ENCODE data around the gene SPINT1.
A peak's percentile ranks its signal among the peaks of the same experiment; 100 is the strongest.

SPINT1 gene

DNA sequence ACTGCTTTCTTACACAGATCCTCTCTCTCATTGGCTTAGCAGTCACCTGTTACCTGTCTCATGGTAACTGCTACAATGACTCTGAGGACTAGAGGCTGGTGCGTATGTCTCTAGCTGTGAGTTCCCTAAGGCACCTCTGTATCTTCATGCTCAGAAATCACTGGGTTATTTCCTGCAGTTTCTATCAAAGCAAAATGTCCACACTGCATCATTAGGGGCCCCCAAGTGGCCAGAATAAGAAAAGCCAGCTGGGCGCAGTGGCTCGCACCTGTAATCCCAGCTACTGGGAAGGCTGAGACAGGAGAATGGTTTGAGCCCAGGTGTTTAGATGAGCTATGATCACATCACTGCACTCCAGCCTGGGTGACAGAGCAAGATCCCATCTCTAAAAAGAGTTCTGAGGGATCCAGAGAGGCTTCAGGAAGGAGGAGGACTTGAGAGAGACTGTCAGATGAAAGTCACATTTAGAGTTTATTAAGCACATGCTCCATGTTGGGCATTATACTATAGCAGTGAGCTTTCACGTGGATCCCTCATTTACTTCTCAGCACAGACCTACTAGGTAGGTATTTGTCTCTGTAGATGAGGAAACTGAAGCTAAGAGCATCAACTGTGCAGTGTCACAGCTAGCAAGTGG is 48.1 kb downstream of the SPINT1 start:
- DNase-seq, result peak in 19 of 51 donors; percentile 4 to 44 (median 17)

DNA sequence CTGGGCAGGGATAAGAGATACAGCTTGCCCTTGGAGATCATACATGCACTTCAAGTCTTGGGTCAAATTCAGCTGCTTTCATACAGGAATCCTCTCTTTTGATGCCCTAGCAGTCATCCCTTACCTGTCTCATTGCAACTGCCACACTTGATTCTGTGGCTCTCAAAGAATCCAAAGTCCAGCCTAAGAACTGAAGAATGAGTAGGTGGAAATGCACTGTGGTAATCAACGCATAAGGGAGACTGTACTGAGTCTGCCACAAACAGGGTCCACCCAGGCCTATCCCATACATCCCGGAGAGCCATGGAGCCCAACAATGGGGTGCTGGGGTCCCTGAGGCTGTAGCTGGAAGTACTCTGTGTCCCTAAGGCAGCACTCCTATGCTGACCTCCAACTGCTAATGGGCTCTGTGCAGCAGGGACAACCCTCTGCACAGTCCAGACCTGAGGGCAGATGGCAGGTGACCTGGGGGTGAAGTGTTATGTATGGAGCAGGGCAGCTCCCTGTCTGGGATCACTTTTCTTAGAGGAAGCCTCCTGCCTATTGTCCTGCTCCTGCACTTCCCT is 48.7 kb downstream of the SPINT1 start:
- DNase-seq, result no peak

GRCh38 chr15:40893019-40893670 is 49.3 kb downstream of the SPINT1 start:
- peak in 1 of 51 donors; percentile 25 for DNase-seq

GRCh38 chr15:40893733-40894680 is 50.2 kb downstream of the SPINT1 start, which contains the start of gene VPS18:
VPS18 (plus strand) TSS chr15:40894450; CDS start chr15:40894769, 319 bp downstream.
- DNase-seq, result peak; percentile 88 to 99 (median 97)

- DNase-seq, result peak in 18 of 51 donors; percentile 24 to 67 (median 51)
Measured at GRCh38 chr15:40894681-40895448, 51.0 kb downstream of the SPINT1 start.

- DNase-seq, result no peak
Measured at GRCh38 chr15:40899536-40900207, 55.8 kb downstream of the SPINT1 start.

DNA sequence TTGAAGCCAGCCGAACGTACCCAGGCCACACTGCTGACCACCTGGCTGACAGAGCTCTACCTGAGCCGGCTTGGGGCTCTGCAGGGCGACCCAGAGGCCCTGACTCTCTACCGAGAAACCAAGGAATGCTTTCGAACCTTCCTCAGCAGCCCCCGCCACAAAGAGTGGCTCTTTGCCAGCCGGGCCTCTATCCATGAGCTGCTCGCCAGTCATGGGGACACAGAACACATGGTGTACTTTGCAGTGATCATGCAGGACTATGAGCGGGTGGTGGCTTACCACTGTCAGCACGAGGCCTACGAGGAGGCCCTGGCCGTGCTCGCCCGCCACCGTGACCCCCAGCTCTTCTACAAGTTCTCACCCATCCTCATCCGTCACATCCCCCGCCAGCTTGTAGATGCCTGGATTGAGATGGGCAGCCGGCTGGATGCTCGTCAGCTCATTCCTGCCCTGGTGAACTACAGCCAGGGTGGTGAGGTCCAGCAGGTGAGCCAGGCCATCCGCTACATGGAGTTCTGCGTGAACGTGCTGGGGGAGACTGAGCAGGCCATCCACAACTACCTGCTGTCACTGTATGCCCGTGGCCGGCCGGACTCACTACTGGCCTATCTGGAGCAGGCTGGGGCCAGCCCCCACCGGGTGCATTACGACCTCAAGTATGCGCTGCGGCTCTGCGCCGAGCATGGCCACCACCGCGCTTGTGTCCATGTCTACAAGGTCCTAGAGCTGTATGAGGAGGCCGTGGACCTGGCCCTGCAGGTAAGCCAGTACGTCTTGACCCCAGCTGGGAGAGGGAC is 56.6 kb downstream of the SPINT1 start:
- DNase-seq, result no peak

DNA sequence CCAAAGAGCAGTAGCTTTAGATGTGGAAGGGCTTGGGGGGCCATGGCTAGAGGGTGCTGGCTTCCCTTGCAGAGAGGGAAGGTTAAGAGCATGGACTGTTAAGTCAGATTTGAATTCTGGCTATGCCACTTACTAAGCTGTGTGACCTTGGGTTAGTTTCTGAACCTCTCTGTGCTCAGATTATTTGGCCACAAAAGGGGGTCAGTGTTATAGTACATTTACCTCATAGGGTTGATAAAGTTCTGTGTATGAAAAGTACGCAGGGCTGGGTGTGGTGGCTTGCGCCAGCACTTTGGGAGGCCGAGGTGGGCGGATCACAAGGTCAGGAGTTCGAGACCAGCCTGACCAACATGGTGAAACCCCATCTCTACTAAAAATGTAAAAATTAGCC is 57.2 kb downstream of the SPINT1 start:
- no peak for DNase-seq

- DNase-seq, result peak in 22 of 51 donors; percentile 6 to 52 (median 26)
Measured at GRCh38 chr15:40902605-40903561, 59.0 kb downstream of the SPINT1 start.

- DNase-seq, result no peak
Measured at GRCh38 chr15:40904552-40905201, 60.8 kb downstream of the SPINT1 start.

DNA sequence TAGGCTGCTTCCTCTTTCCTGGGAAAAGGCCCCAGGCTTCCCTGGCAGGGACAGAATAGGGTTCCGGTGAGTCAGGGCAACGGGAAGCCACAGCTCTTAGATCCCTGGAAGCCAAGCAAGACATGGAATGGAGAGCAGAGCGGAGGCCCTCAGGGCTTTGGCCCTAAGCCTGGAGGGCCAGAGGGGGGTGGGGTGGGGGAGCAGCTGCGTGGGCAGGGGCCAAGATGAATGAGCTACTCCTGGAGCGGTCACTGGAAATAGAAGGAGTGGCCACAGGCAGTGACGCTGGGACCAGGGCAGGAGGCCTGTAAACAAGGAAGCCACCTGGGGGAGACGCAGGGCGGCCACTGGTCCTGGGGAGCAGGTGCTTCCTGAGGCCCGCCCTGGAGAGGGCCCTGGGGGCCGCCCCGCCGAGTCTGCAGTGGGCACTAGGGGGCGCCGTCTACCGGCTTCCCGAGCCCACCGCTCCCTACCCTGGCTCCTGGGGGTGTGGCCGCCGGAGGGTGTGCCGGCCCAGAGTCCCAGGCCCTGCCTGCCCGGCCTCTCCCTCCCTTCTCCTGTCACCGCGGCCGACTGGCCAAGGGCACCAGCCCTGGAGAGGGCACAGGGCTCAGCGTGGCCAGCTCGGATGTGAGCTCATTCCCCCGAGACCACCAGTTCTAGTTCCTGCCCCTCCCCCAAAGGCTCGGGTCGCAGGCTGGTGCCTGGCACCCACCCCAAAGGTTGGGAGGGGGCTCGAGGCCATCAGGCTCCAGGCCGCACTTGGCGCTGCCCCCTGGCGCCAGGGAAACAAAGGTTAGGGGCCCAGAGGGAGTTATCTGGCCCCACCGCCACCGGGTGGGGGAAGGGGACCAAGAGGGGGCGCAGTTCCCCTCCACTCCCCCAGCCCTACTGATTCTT is 62.5 kb downstream of the SPINT1 start:
- DNase-seq, result peak in 45 of 51 donors; percentile 24 to 81 (median 59)

DNA sequence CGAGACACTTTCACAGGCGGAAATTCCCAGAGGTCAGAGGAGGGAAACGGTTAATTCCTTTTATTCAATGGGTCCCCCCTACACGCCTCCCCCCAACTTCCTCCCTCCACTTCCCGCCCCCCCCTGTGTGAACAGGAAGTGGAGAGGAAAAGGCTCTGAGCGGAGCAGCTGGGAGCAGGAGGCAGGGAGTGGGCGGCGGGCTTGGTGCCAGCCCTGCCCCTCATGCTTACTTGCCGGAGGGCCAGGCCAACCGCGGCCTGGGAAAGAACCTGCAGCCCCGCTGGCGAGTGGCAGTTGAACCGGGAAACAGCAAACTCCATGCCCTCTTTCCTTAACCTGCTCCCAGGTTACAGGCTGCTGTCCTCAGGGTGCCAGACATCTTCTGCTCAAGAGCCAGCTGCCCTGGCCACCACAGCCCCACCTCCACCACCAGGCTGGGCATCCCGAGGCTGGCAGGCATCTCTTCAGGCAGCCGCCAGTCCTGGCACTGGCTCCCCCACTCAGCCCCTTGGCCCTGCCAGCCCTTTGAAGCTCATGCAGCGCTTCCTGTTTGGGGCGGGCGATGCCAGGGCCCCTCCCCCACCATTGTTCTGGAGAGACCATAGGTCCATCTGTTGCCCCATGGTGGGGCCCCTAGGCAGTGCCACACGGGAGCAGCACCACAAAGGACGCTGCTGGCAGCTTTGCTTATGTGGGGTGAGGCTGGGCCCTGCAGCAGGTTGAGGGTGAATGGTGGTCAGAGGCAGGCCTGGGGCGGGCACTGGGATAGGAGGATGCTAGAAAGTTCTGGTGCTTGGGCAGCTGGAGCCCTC is 63.3 kb downstream of the SPINT1 start:
- DNase-seq, result peak in 27 of 51 donors; percentile 12 to 62 (median 34)
